ENCODE results near the gene EPHA8.

Gene EPHA8

DNA sequence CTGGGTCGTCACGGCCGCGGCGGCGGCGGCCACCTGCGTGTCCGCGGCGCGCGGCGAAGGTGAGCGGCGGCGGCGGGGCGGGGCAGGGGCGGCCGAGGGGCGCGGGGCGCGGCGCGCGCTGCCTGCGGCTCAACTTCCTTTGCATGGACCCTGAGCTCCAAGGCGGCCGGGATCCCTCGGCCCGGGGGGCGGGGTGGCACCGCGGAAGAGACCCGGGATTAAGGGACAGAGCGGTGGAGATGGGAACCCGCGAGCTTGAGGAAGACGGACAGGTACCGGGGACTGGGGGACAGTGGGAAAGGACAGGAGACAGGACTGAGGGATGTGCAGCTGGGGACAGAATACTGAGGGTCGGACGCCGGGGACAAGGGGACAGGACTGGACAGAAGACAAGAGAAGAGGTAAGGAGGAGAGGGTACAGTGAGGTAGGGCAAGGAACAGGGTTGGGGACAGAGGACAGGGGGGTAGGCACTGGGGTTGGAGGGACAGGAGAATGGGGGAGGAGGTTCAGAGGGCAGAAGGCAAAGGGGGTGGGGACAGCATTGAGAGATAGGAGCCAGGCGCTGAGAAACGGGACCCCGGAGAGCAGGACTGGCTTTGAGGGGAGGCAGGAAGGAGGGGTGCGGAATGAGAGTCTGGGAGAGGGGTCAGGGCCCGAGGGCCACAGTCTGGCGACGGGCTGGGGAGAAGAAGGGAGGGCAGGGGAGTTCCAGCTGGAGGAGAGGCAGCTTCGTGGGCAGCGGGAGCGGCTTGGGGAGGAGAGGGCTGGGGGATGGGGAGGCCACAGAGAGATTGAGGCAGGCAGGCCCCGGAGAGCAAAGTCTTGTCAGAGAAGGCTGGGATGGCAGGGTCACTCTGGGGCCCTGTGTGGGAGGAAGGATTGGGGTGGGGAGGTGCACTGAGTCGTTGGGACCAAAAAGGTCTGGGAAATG, 648 bp downstream of the EPHA8 start (continued):
- TF ChIP-seq, protein P1, sequence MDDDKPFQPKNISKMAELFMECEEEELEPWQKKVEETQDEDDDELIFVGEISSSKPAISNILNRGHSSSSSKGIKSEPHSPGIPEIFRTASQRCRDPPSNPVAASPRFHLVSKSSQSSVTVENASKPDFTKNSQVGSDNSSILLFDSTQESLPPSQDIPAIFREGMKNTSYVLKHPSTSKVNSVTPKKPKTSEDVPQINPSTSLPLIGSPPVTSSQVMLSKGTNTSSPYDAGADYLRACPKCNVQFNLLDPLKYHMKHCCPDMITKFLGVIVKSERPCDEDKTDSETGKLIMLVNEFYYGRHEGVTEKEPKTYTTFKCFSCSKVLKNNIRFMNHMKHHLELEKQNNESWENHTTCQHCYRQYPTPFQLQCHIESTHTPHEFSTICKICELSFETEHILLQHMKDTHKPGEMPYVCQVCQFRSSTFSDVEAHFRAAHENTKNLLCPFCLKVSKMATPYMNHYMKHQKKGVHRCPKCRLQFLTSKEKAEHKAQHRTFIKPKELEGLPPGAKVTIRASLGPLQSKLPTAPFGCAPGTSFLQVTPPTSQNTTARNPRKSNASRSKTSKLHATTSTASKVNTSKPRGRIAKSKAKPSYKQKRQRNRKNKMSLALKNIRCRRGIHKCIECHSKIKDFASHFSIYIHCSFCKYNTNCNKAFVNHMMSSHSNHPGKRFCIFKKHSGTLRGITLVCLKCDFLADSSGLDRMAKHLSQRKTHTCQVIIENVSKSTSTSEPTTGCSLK (tag by site-specific recombination; IDR thresholded peaks at IDR 0.05): no peak
- TF ChIP-seq, protein P2, sequence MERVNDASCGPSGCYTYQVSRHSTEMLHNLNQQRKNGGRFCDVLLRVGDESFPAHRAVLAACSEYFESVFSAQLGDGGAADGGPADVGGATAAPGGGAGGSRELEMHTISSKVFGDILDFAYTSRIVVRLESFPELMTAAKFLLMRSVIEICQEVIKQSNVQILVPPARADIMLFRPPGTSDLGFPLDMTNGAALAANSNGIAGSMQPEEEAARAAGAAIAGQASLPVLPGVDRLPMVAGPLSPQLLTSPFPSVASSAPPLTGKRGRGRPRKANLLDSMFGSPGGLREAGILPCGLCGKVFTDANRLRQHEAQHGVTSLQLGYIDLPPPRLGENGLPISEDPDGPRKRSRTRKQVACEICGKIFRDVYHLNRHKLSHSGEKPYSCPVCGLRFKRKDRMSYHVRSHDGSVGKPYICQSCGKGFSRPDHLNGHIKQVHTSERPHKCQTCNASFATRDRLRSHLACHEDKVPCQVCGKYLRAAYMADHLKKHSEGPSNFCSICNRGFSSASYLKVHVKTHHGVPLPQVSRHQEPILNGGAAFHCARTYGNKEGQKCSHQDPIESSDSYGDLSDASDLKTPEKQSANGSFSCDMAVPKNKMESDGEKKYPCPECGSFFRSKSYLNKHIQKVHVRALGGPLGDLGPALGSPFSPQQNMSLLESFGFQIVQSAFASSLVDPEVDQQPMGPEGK (tag by site-specific recombination; IDR thresholded peaks at IDR 0.05): peak; percentile 58
- TF ChIP-seq ZNF596 (tag by site-specific recombination; IDR thresholded peaks at IDR 0.05): no peak
- no peak for TF ChIP-seq ZNF561 (tag by site-specific recombination; IDR thresholded peaks at IDR 0.05; ENCODE audit: borderline replicate concordance)
- TF ChIP-seq ZNF600 (tag by site-specific recombination; IDR thresholded peaks at IDR 0.05): no peak
- peak; percentile 35; the same call in 1 of the 2 replicates for TF ChIP-seq ZFHX2 (tag by site-specific recombination; conservative IDR thresholded peaks at IDR 0.05)
- TF ChIP-seq ZNF248 (tag by site-specific recombination; IDR thresholded peaks at IDR 0.05): no peak
- no peak for TF ChIP-seq HOXD13 (CRISPR knock-in tag; IDR thresholded peaks at IDR 0.05; ENCODE audit: borderline replicate concordance)
- no peak for TF ChIP-seq ZNF549 (tag by site-specific recombination; IDR thresholded peaks at IDR 0.05)
- no peak for TF ChIP-seq ZFP41 (tag by site-specific recombination; IDR thresholded peaks at IDR 0.05; ENCODE audit: borderline replicate concordance)
- no peak for TF ChIP-seq ZBTB8A (tag by site-specific recombination; IDR thresholded peaks at IDR 0.05)
- no peak for TF ChIP-seq ZNF473 (tag by site-specific recombination; IDR thresholded peaks at IDR 0.05)
- TF ChIP-seq ZNF48 (tag by site-specific recombination; IDR thresholded peaks at IDR 0.05): no peak
- no peak for TF ChIP-seq ZNF510 (tag by site-specific recombination; IDR thresholded peaks at IDR 0.05; ENCODE audit: insufficient replicate concordance)
- TF ChIP-seq ZNF266 (tag by site-specific recombination; IDR thresholded peaks at IDR 0.05; ENCODE audit: low read depth): no peak
- TF ChIP-seq, protein P3, sequence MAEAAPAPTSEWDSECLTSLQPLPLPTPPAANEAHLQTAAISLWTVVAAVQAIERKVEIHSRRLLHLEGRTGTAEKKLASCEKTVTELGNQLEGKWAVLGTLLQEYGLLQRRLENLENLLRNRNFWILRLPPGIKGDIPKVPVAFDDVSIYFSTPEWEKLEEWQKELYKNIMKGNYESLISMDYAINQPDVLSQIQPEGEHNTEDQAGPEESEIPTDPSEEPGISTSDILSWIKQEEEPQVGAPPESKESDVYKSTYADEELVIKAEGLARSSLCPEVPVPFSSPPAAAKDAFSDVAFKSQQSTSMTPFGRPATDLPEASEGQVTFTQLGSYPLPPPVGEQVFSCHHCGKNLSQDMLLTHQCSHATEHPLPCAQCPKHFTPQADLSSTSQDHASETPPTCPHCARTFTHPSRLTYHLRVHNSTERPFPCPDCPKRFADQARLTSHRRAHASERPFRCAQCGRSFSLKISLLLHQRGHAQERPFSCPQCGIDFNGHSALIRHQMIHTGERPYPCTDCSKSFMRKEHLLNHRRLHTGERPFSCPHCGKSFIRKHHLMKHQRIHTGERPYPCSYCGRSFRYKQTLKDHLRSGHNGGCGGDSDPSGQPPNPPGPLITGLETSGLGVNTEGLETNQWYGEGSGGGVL (tag by site-specific recombination; IDR thresholded peaks at IDR 0.05): 0 out of 2 replicates have a peak, but pooled peaks have one; percentile 22
- TF ChIP-seq BCL11A (tag by site-specific recombination; IDR thresholded peaks at IDR 0.05; ENCODE audit: low read depth): no peak
- TF ChIP-seq, protein P4, sequence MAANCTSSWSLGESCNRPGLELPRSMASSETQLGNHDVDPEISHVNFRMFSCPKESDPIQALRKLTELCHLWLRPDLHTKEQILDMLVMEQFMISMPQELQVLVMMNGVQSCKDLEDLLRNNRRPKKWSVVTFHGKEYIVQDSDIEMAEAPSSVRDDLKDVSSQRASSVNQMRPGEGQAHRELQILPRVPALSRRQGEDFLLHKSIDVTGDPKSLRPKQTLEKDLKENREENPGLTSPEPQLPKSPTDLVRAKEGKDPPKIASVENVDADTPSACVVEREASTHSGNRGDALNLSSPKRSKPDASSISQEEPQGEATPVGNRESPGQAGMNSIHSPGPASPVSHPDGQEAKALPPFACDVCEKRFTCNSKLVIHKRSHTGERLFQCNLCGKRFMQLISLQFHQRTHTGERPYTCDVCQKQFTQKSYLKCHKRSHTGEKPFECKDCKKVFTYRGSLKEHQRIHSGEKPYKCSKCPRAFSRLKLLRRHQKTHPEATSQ (tag by site-specific recombination; IDR thresholded peaks at IDR 0.05): no peak
- TF ChIP-seq ZNF239 (tag by site-specific recombination; IDR thresholded peaks at IDR 0.05): no peak
- TF ChIP-seq ZNF274 (IDR thresholded peaks at IDR 0.05; ENCODE audit: low read length): no peak
- TF ChIP-seq ZNF274 (tag by site-specific recombination; IDR thresholded peaks at IDR 0.05; ENCODE audit: borderline replicate concordance): no peak
- no peak for TF ChIP-seq ZBTB20 (tag by site-specific recombination; IDR thresholded peaks at IDR 0.05)
- TF ChIP-seq ZNF214 (tag by site-specific recombination; IDR thresholded peaks at IDR 0.05; ENCODE audit: borderline replicate concordance): no peak
- TF ChIP-seq ZNF302 (tag by site-specific recombination; IDR thresholded peaks at IDR 0.05; ENCODE audit: low read depth): no peak
- peak; percentile 35; the same call in 1 of the 2 replicates for TF ChIP-seq WT1 (tag by site-specific recombination; IDR thresholded peaks at IDR 0.05)
- TF ChIP-seq ZNF202 (tag by site-specific recombination; IDR thresholded peaks at IDR 0.05; ENCODE audit: borderline replicate concordance): no peak
- TF ChIP-seq, protein P5, sequence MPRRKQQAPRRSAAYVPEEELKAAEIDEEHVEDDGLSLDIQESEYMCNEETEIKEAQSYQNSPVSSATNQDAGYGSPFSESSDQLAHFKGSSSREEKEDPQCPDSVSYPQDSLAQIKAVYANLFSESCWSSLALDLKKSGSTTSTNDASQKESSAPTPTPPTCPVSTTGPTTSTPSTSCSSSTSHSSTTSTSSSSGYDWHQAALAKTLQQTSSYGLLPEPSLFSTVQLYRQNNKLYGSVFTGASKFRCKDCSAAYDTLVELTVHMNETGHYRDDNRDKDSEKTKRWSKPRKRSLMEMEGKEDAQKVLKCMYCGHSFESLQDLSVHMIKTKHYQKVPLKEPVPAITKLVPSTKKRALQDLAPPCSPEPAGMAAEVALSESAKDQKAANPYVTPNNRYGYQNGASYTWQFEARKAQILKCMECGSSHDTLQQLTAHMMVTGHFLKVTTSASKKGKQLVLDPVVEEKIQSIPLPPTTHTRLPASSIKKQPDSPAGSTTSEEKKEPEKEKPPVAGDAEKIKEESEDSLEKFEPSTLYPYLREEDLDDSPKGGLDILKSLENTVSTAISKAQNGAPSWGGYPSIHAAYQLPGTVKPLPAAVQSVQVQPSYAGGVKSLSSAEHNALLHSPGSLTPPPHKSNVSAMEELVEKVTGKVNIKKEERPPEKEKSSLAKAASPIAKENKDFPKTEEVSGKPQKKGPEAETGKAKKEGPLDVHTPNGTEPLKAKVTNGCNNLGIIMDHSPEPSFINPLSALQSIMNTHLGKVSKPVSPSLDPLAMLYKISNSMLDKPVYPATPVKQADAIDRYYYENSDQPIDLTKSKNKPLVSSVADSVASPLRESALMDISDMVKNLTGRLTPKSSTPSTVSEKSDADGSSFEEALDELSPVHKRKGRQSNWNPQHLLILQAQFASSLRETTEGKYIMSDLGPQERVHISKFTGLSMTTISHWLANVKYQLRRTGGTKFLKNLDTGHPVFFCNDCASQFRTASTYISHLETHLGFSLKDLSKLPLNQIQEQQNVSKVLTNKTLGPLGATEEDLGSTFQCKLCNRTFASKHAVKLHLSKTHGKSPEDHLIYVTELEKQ (tag by site-specific recombination; IDR thresholded peaks at IDR 0.05; ENCODE audit: borderline replicate concordance): no peak
- no peak for TF ChIP-seq IKZF3 (tag by site-specific recombination; IDR thresholded peaks at IDR 0.05)
- TF ChIP-seq ZNF624 (tag by site-specific recombination; IDR thresholded peaks at IDR 0.05): no peak
